ENCODE measurements around the gene GBF1.

DNA sequence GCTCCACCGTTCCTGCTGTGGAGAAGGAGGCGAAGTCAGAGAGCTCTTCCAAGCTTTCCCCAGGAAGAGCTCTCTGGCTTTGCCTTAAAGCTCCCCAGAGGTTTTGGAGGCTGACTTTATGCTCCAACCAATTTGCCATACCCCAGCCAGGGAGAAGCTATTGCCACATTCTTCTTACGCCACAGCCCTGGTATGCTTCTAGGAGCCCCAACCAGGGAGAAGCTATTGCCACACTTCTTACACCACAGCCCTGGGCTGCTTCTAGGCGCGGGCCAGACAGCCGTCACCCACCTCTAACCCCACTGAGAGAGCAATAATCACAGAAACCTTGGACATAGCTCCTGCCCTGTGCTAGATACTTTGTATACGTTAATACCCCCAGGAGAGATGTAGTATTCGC is 18.3 kb upstream of the GBF1 start:
- TF ChIP-seq FOXP2 (optimal IDR thresholded peaks at IDR 0.05; ENCODE audit: control extremely low read depth, extremely low read length, insufficient read depth) (no peak), POLR2AphosphoS5 (IDR thresholded peaks at IDR 0.05; ENCODE audit: borderline replicate concordance, low read depth, low read length) (no peak), EZH2 (IDR thresholded peaks at IDR 0.05) (no peak)
